ENCODE results near the gene PRC1. TPM values are rescaled to one million over a fixed set of nuclear protein-coding genes. Genes with fewer than 3 reads are reported as not detected.
A peak's percentile ranks its signal among the peaks of the same experiment; 100 is the strongest.

PRC1 gene
- total RNA-seq (10 to 100 TPM; 24.4 to 26.7 TPM), total RNA-seq (0.08 to 4.8 (median 0.64) reads per million in 172 experiments)
- polyA plus RNA-seq (2013, experiment 1 of 2): 5.7 TPM
- polyA plus RNA-seq (2013, experiment 2 of 2): 10.4 TPM

GRCh38 chr15:90994417-90995311, at the start of gene PRC1:
Gene PRC1, minus strand, starts transcription at chr15:90994535. Its CDS starts 118 bp downstream, at chr15:90994417.
- Histone ChIP-seq H3K36me3 (ENCODE audit: insufficient read depth, low read length) (peaks cover 15% of the 10 kb centered on the region), H3K4me3 (ENCODE audit: low read length) (peak within 1 kb of the TSS; percentile 100), H3K27me3 (ENCODE audit: control insufficient read depth in 1 of 2, insufficient read depth in 2 of 2, low read length in 2 of 2) (no peaks in the 10 kb centered on the region), H3K27ac (ENCODE audit: low read depth in 1 of 2, low read length in 2 of 2) (peak within 1 kb of the TSS; percentile 89 to 91), H3K9me3 (ENCODE audit: control insufficient read depth in 1 of 2, insufficient read depth in 1 of 2, low read length in 2 of 2) (no peaks in the 10 kb centered on the region), H3K4me1 (ENCODE audit: insufficient read depth, low read length) (peaks cover 13% of the 10 kb centered on the region)
- Mint-ChIP-seq H3K27ac (peak within 1 kb of the TSS; percentile 99), H3K4me3 (peak within 1 kb of the TSS; percentile 100), H3K9me3 (no peaks in the 10 kb centered on the region), H3K4me1 (ENCODE audit: low read depth) (peaks cover 21% of the 10 kb centered on the region), H3K27me3 (no peaks in the 10 kb centered on the region), H3K36me3 (ENCODE audit: low read depth) (peaks cover 34% of the 10 kb centered on the region)
- no peak for TF ChIP-seq CTCF (IDR thresholded peaks at IDR 0.05)
- intact Hi-C loops (cut with DNase I, micrococcal nuclease): loop anchor here (2.0 to 10.0 kb wide), 5 partner anchors 26 to 60 kb away; partner anchors contain the start of genes UNC45A (in 2 of the 2), HDDC3 (in 1 of the 2) and RCCD1 (in 1 of the 2)
- peak; percentile 95 for ATAC-seq (ENCODE audit: poor library complexity)
- ChIA-PET POLR2A (interaction anchor here (0.6 to 1.2 kb wide), 4 partner anchors 10 to 63 kb away, joined by 3 to 4 read pairs (median 3); partner anchors contain the start of genes HDDC3 and UNC45A), CTCF (interaction anchor here (1.2 to 1.3 kb wide), 2 partner anchors 60 to 63 kb away, joined by 4 to 5 read pairs; partner anchors contain the start of genes HDDC3 and UNC45A)
- DNase-seq: peak; percentile 93 to 99 (median 96)

GRCh38 chr15:91043202-91043874, 49.0 kb upstream of the PRC1 start:
- DNase-seq (no peak), ATAC-seq (ENCODE audit: poor library complexity) (no peak)
- Histone ChIP-seq H3K27me3 (ENCODE audit: control insufficient read depth in 1 of 2, insufficient read depth in 2 of 2, low read length in 2 of 2) (peaks cover 0 to under 1% of the 10 kb centered on the region in 2 experiments), H3K27ac (ENCODE audit: low read depth in 1 of 2, low read length in 2 of 2) (no peak overlapping the region), H3K4me1 (ENCODE audit: insufficient read depth, low read length) (peaks cover 8% of the 10 kb centered on the region), H3K4me3 (ENCODE audit: low read length) (no peak overlapping the region), H3K9me3 (ENCODE audit: control insufficient read depth in 1 of 2, insufficient read depth in 1 of 2, low read length in 2 of 2) (no peaks in the 10 kb centered on the region), H3K36me3 (ENCODE audit: insufficient read depth, low read length) (no peaks in the 10 kb centered on the region)
- Mint-ChIP-seq H3K27ac (no peak overlapping the region), H3K9me3 (no peaks in the 10 kb centered on the region), H3K36me3 (ENCODE audit: low read depth) (no peaks in the 10 kb centered on the region), H3K4me1 (ENCODE audit: low read depth) (peaks cover 12% of the 10 kb centered on the region), H3K4me3 (no peak overlapping the region), H3K27me3 (no peaks in the 10 kb centered on the region)
- intact Hi-C loops (cut with DNase I, micrococcal nuclease): no loop called here
- no peak for TF ChIP-seq CTCF (IDR thresholded peaks at IDR 0.05)
- CTCF ChIA-PET: interaction anchor here (0.8 kb wide), 1 partner anchor 10 kb away, joined by 3 read pairs; no protein-coding TSS in a partner anchor
- POLR2A ChIA-PET: no interaction called here

GRCh38 chr15:91040856-91041255, 46.5 kb upstream of the PRC1 start:
- DNase-seq (no peak), ATAC-seq (ENCODE audit: poor library complexity) (no peak)
- Histone ChIP-seq H3K27ac (ENCODE audit: low read depth in 1 of 2, low read length in 2 of 2) (no peak overlapping the region), H3K27me3 (ENCODE audit: control insufficient read depth in 1 of 2, insufficient read depth in 2 of 2, low read length in 2 of 2) (peaks cover 0 to 6% of the 10 kb centered on the region in 2 experiments), H3K4me3 (ENCODE audit: low read length) (no peak overlapping the region), H3K9me3 (ENCODE audit: control insufficient read depth in 1 of 2, insufficient read depth in 1 of 2, low read length in 2 of 2) (no peaks in the 10 kb centered on the region), H3K36me3 (ENCODE audit: insufficient read depth, low read length) (no peaks in the 10 kb centered on the region), H3K4me1 (ENCODE audit: insufficient read depth, low read length) (no peaks in the 10 kb centered on the region)
- TF ChIP-seq CTCF (IDR thresholded peaks at IDR 0.05): no peak
- Mint-ChIP-seq H3K27me3 (no peaks in the 10 kb centered on the region), H3K4me3 (no peak overlapping the region), H3K36me3 (ENCODE audit: low read depth) (no peaks in the 10 kb centered on the region), H3K9me3 (no peaks in the 10 kb centered on the region), H3K27ac (no peak overlapping the region), H3K4me1 (ENCODE audit: low read depth) (no peaks in the 10 kb centered on the region)
- ChIA-PET POLR2A (no interaction called here), CTCF (no interaction called here)
- intact Hi-C loops (cut with DNase I, micrococcal nuclease): no loop called here

Data from CD4-positive, alpha-beta T cell (primary cell).